ENCODE results near the gene POFUT1.

POFUT1 gene

GRCh38 chr20:32206760-32207625, 687 bp upstream of the POFUT1 start:
- peaks cover 15% of the 10 kb centered on the region for H3K4me1 ChIP-seq
- peak overlapping the region; percentile 97 for H3K4me2 ChIP-seq (ENCODE audit: low read length)
- H3K27me3 ChIP-seq (ENCODE audit: control insufficient read depth, insufficient read depth, low read length) = no peaks in the 10 kb centered on the region
- H3K79me2 ChIP-seq = peaks cover 33% of the 10 kb centered on the region
- TF ChIP-seq CTCF (IDR thresholded peaks at IDR 0.05) = no peak
- peak overlapping the region; percentile 63 for H3K27ac ChIP-seq
- H3K9me3 ChIP-seq (ENCODE audit: control insufficient read depth, low read length) = no peaks in the 10 kb centered on the region
- peak overlapping the region; percentile 91 for H3K4me3 ChIP-seq (ENCODE audit: low read depth, low read length)
- H3K9ac ChIP-seq = peak overlapping the region; percentile 92
- no peaks in the 10 kb centered on the region for H3K36me3 ChIP-seq (ENCODE audit: control insufficient read depth, insufficient read depth, low read length)
- H2AFZ ChIP-seq = peak overlapping the region; percentile 70

GRCh38 chr20:32208499-32209154, 947 bp downstream of the POFUT1 start:
- Histone ChIP-seq H3K4me2 (ENCODE audit: low read length) (peak overlapping the region; percentile 81), H3K79me2 (peaks cover 22% of the 10 kb centered on the region), H3K36me3 (ENCODE audit: control insufficient read depth, insufficient read depth, low read length) (no peaks in the 10 kb centered on the region), H3K4me3 (ENCODE audit: low read depth, low read length) (peak overlapping the region; percentile 81), H2AFZ (peak overlapping the region; percentile 87), H3K27me3 (ENCODE audit: control insufficient read depth, insufficient read depth, low read length) (no peaks in the 10 kb centered on the region), H3K9ac (no peak overlapping the region), H3K9me3 (ENCODE audit: control insufficient read depth, low read length) (no peaks in the 10 kb centered on the region), H3K4me1 (peaks cover 15% of the 10 kb centered on the region), H3K27ac (peak overlapping the region; percentile 53)
- no peak for TF ChIP-seq CTCF (IDR thresholded peaks at IDR 0.05)

GRCh38 chr20:32209850-32210605, 2.3 kb downstream of the POFUT1 start:
- H2AFZ ChIP-seq = no peak overlapping the region
- no peak overlapping the region for H3K9ac ChIP-seq
- H3K4me2 ChIP-seq (ENCODE audit: low read length) = peak overlapping the region; percentile 24
- H3K79me2 ChIP-seq = peaks cover 16% of the 10 kb centered on the region
- no peaks in the 10 kb centered on the region for H3K9me3 ChIP-seq (ENCODE audit: control insufficient read depth, low read length)
- peaks cover 15% of the 10 kb centered on the region for H3K4me1 ChIP-seq
- H3K36me3 ChIP-seq (ENCODE audit: control insufficient read depth, insufficient read depth, low read length) = no peaks in the 10 kb centered on the region
- no peak for TF ChIP-seq CTCF (IDR thresholded peaks at IDR 0.05)
- no peak overlapping the region for H3K4me3 ChIP-seq (ENCODE audit: low read depth, low read length)
- no peak overlapping the region for H3K27ac ChIP-seq
- no peaks in the 10 kb centered on the region for H3K27me3 ChIP-seq (ENCODE audit: control insufficient read depth, insufficient read depth, low read length)

- no peaks in the 10 kb centered on the region for H3K36me3 ChIP-seq (ENCODE audit: control insufficient read depth, insufficient read depth, low read length)
- H3K4me1 ChIP-seq = peaks cover 24% of the 10 kb centered on the region
- no peak overlapping the region for H2AFZ ChIP-seq
- H3K9ac ChIP-seq = no peak overlapping the region
- H3K27ac ChIP-seq = no peak overlapping the region
- H3K4me2 ChIP-seq (ENCODE audit: low read length) = no peak overlapping the region
- H3K27me3 ChIP-seq (ENCODE audit: control insufficient read depth, insufficient read depth, low read length) = no peaks in the 10 kb centered on the region
- H3K4me3 ChIP-seq (ENCODE audit: low read depth, low read length) = no peak overlapping the region
- H3K9me3 ChIP-seq (ENCODE audit: control insufficient read depth, low read length) = no peaks in the 10 kb centered on the region
- TF ChIP-seq CTCF (IDR thresholded peaks at IDR 0.05) = no peak
- no peaks in the 10 kb centered on the region for H3K79me2 ChIP-seq
Observed at GRCh38 chr20:32213870-32214269, 6.2 kb downstream of the POFUT1 start.
